Stimulated activated CD4-positive, alpha-beta T cell treated with anti-CD3 and anti-CD28 coated beads, Interleukin-12 subunit alpha, Interleukin-12 subunit beta, amount 100 ng/mL, for 48 hours (primary cell): ENCODE measurements around the gene MAGI1.
"Not testable (repeated sequence)": the region's sequence is repeated elsewhere in the genome, so short reads cannot be mapped to it uniquely, and the experiment has no call there.

ENCODE experiments used
- DNase-seq, 3 donors: peaks; one replicate each; pipeline ENCODE4 v3.0.0-alpha.2; 2020; ENCODE audit warnings: low read depth in 2 of 3, low spot score in 1 of 3

Gene MAGI1

GRCh38 chr3:65723011-65723410 lies 315.7 kb downstream of the MAGI1 start:
- DNase-seq: no peak

GRCh38 chr3:65720989-65721737 lies 317.6 kb downstream of the MAGI1 start:
- DNase-seq: no peak

GRCh38 chr3:65719639-65720038 lies 319.1 kb downstream of the MAGI1 start:
- DNase-seq: not testable (repeated sequence)

GRCh38 chr3:65717676-65718346 lies 320.9 kb downstream of the MAGI1 start:
- no peak for DNase-seq

- no peak for DNase-seq
Measured at GRCh38 chr3:65716071-65716751, 322.5 kb downstream of the MAGI1 start.

GRCh38 chr3:65714134-65714533 lies 324.6 kb downstream of the MAGI1 start:
- DNase-seq: no peak

- no peak for DNase-seq
Measured at GRCh38 chr3:65713016-65713415, 325.7 kb downstream of the MAGI1 start.

- DNase-seq: no peak
Measured at GRCh38 chr3:65712140-65712539, 326.6 kb downstream of the MAGI1 start.

- DNase-seq: no peak
Measured at GRCh38 chr3:65706776-65707568, 331.7 kb downstream of the MAGI1 start.

GRCh38 chr3:65706301-65706700 lies 332.4 kb downstream of the MAGI1 start:
- no peak for DNase-seq

- DNase-seq: no peak
Measured at GRCh38 chr3:65703820-65704219, 334.9 kb downstream of the MAGI1 start.

- DNase-seq: no peak
Measured at GRCh38 chr3:65703026-65703425, 335.7 kb downstream of the MAGI1 start.

GRCh38 chr3:65702202-65702601 lies 336.5 kb downstream of the MAGI1 start:
- no peak for DNase-seq

GRCh38 chr3:65701516-65701915 lies 337.2 kb downstream of the MAGI1 start:
- no peak for DNase-seq

- no peak for DNase-seq
Measured at GRCh38 chr3:65689436-65689835, 349.3 kb downstream of the MAGI1 start.

- no peak for DNase-seq
Measured at GRCh38 chr3:65687741-65688140, 351.0 kb downstream of the MAGI1 start.

GRCh38 chr3:65685621-65686235 lies 353.0 kb downstream of the MAGI1 start:
- no peak for DNase-seq

- no peak for DNase-seq
Measured at GRCh38 chr3:65678516-65678915, 360.2 kb downstream of the MAGI1 start.

- DNase-seq: no peak
Measured at GRCh38 chr3:65677486-65678010, 361.2 kb downstream of the MAGI1 start.

GRCh38 chr3:65676580-65676979 lies 362.1 kb downstream of the MAGI1 start:
- DNase-seq: no peak

- no peak for DNase-seq
Measured at GRCh38 chr3:65675011-65675410, 363.7 kb downstream of the MAGI1 start.
